WTC11 (cell line): ENCODE results near the gene CDH2. TPM values are rescaled to one million over a fixed set of nuclear protein-coding genes. Genes with fewer than 3 reads are reported as not detected.
"Not testable (repeated sequence)": the region's sequence is repeated elsewhere in the genome, so short reads cannot be mapped to it uniquely, and the experiment has no call there.

Source experiments
- ATAC-seq: fragments of 200-7000 bp; cut with Tn5 transposase; 2 replicates; pipeline ENCODE4 v1.10.0; 2021; ENCODE audit warnings: mild to moderate bottlenecking, moderate library complexity
- CTCF ChIA-PET: fragments of 300-600 bp; sonication (Branson Sonifier 250); formaldehyde crosslinking; loops from one replicate; lab custom pipeline; 2021; ENCODE audit warnings: antibody characterized with exemption; lab: Charles Lee
- POLR2A ChIA-PET: fragments of 350-600 bp; sonication (Branson Sonifier 250); formaldehyde crosslinking; loops from one replicate; lab custom pipeline; 2021; ENCODE audit warnings: antibody characterized with exemption; lab: Charles Lee
- DNase-seq: peaks from one replicate; pipeline ENCODE4 v3.0.0; 2021; ENCODE audit warnings: low spot score
- H3K27ac Mint-ChIP-seq: 2 replicates; pipeline ENCODE4 v1.8.0; 2021; ENCODE audit warnings: mixed read lengths
- H3K27me3 Mint-ChIP-seq: 2 replicates; pipeline ENCODE4 v1.8.0; 2021; ENCODE audit warnings: low read depth, mild to moderate bottlenecking, moderate library complexity, mixed read lengths
- H3K36me3 Mint-ChIP-seq: 2 replicates; pipeline ENCODE4 v1.8.0; 2021; ENCODE audit warnings: mixed read lengths
- H3K4me1 Mint-ChIP-seq: 2 replicates; pipeline ENCODE4 v1.8.0; 2022; ENCODE audit warnings: mixed read lengths
- H3K4me3 Mint-ChIP-seq: 2 replicates; pipeline ENCODE4 v1.8.0; 2021; ENCODE audit warnings: mild to moderate bottlenecking, moderate library complexity, mixed read lengths
- H3K9me3 Mint-ChIP-seq: 2 replicates; pipeline ENCODE4 v1.8.0; 2021; ENCODE audit warnings: mixed read lengths
- GTF2I ChIP-seq: fragments of 250-450 bp; sonication (Bioruptor Pico); conservative IDR thresholded peaks from 2 replicates; pipeline ENCODE4 v1.4.0; 2021; ENCODE audit warnings: mild to moderate bottlenecking
- IRF2 ChIP-seq: sonication (generic); formaldehyde crosslinking; IDR thresholded peaks from 2 replicates; pipeline ENCODE4 v1.8.0; 2022; ENCODE audit warnings: low read depth, missing genetic modification reagents, borderline replicate concordance
- KAT7 ChIP-seq: sonication (generic); formaldehyde crosslinking; IDR thresholded peaks from 2 replicates; pipeline ENCODE4 v1.8.1; 2023; ENCODE audit warnings: missing genetic modification reagents, mild to moderate bottlenecking, borderline replicate concordance
- NR1H2 ChIP-seq: sonication (generic); formaldehyde crosslinking; IDR thresholded peaks from 2 replicates; pipeline ENCODE4 v1.9.0; 2021; ENCODE audit warnings: mild to moderate bottlenecking, moderate library complexity, missing genetic modification reagents
- SMAD3 ChIP-seq: sonication (generic); formaldehyde crosslinking; IDR thresholded peaks from 2 replicates; pipeline ENCODE4 v1.8.0; 2022; ENCODE audit warnings: missing genetic modification reagents, mild to moderate bottlenecking, borderline replicate concordance
- TEAD1 ChIP-seq: sonication (generic); formaldehyde crosslinking; IDR thresholded peaks from 2 replicates; pipeline ENCODE4 v1.8.0; 2022; ENCODE audit warnings: mild to moderate bottlenecking, missing genetic modification reagents
- TEAD4 ChIP-seq: sonication (generic); formaldehyde crosslinking; IDR thresholded peaks from 2 replicates; pipeline ENCODE4 v1.8.0; 2022; ENCODE audit warnings: mild to moderate bottlenecking, missing genetic modification reagents
- ZBTB21 ChIP-seq: sonication (generic); formaldehyde crosslinking; IDR thresholded peaks from 2 replicates; pipeline ENCODE4 v1.8.1; 2023; ENCODE audit warnings: mild to moderate bottlenecking, missing genetic modification reagents, borderline replicate concordance
- total RNA-seq: library from RNA; stranded (reverse); gene quantifications from 3 replicates; pipeline ENCODE4 v1.2.3, GENCODE V29; 2021
- TF ChIP-seq, protein P1 (sequence below): sonication (generic); formaldehyde crosslinking; IDR thresholded peaks from 2 replicates; pipeline ENCODE4 v1.8.1; 2022; ENCODE audit warnings: low read depth, mild to moderate bottlenecking, moderate library complexity, missing genetic modification reagents, borderline replicate concordance
- TF ChIP-seq, protein P2 (sequence below): fragments of 250-450 bp; sonication (Bioruptor Pico); IDR thresholded peaks from 2 replicates; pipeline ENCODE4 v1.9.0; 2021; ENCODE audit warnings: moderate library complexity, mild to moderate bottlenecking, inconsistent platforms, borderline replicate concordance
- TF ChIP-seq, protein P3 (sequence below): fragments of 250-450 bp; sonication (Bioruptor Pico); conservative IDR thresholded peaks from 2 replicates; pipeline ENCODE4 v1.9.0; 2021; ENCODE audit warnings: mild to moderate bottlenecking
- TF ChIP-seq, protein P4 (sequence below): sonication (generic); formaldehyde crosslinking; IDR thresholded peaks from 2 replicates; pipeline ENCODE4 v1.8.1; 2022; ENCODE audit warnings: missing genetic modification reagents, borderline replicate concordance
- TF ChIP-seq, protein P5 (sequence below): sonication (generic); formaldehyde crosslinking; IDR thresholded peaks from 2 replicates; pipeline ENCODE4 v1.8.1; 2022; ENCODE audit warnings: mild to moderate bottlenecking, missing genetic modification reagents, moderate library complexity, borderline replicate concordance

Gene CDH2
- total RNA-seq, 1 experiment from 2014 or later: 17.3 TPM

DNA sequence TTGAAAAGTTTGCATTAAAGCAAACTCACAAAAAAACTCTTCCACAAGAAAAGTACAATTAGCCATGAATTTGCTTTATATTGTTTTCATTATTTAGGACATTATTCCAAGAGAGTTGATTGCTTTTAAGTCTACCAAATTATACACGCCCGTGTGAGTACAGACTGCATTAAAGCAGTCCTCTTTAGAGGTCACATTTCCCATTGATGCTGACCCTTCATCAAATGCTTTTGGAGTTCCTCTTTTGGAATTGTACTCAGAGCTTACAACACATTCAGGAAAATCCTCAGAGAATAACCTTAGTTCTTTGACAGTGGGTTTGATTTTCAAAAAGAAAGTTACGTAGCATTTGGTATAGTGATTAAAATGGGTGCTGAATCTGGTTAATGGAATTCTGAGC lies 256.1 kb downstream of the CDH2 start (continued):
- TF ChIP-seq, protein P1, sequence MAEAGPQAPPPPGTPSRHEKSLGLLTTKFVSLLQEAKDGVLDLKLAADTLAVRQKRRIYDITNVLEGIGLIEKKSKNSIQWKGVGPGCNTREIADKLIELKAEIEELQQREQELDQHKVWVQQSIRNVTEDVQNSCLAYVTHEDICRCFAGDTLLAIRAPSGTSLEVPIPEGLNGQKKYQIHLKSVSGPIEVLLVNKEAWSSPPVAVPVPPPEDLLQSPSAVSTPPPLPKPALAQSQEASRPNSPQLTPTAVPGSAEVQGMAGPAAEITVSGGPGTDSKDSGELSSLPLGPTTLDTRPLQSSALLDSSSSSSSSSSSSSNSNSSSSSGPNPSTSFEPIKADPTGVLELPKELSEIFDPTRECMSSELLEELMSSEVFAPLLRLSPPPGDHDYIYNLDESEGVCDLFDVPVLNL (CRISPR knock-in tag): no peak
- TF ChIP-seq, protein P2, sequence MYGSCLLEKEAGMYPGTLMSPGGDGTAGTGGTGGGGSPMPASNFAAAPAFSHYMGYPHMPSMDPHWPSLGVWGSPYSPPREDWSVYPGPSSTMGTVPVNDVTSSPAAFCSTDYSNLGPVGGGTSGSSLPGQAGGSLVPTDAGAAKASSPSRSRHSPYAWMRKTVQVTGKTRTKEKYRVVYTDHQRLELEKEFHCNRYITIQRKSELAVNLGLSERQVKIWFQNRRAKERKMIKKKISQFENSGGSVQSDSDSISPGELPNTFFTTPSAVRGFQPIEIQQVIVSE (CRISPR knock-in tag): no peak
- TF ChIP-seq, protein P3, sequence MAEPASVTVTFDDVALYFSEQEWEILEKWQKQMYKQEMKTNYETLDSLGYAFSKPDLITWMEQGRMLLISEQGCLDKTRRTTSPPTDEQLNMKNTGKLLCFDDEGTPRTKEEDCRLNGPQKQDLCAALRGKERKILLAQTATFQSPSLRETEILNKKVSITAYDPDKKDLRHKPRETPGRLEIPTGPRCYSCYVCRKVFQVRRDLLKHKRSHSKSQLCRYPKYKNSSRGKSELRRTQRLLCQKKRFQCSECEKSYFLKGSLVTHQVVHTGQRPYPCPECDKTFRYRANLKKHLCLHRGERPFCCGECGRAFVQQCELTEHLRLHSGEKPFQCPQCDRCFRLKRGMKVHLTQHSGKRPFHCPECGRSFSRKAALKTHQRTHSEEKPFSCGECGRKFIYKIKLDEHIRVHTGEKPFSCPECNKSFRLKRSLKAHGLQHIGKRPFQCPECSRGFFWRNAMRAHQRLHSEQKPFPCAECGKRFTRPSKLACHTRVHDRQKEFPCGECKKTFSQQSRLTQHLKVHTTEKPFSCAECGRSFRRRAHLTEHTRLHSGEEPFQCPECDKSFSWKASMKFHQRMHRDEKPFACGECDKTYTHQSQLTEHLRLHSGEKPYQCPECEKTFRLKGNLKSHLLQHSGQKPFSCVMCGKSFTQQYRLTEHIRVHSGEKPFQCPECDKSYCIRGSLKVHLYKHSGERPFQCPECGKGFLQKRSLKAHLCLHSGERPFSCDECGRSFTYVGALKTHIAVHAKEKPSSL: no peak

DNA sequence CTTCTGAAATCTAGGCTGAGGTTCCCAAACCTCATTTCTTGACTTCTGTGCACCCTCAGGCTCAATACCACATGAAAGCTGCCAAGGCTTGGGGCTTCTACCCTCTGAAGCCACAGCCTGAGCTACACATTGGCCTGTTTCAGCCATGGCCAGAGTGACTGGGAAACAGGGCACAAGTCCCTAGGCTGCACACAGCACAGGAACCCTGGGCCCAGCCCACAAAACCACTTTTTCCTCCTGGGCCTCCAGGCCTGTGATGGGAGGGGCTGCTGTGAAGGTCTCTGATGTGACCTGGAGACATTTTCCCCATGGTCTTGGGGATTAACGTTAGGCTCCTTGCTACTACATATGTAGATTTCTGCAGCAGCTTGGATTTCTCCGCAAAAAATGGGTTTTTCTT lies 270.7 kb downstream of the CDH2 start:
- Mint-ChIP-seq H3K36me3 (peaks cover 48% of the 10 kb centered on the region), H3K9me3 (peaks cover 63% of the 10 kb centered on the region)
- H3K4me1 Mint-ChIP-seq, DNase-seq, H3K27ac Mint-ChIP-seq, ATAC-seq, POLR2A ChIA-PET, H3K4me3 Mint-ChIP-seq, H3K27me3 Mint-ChIP-seq, CTCF ChIA-PET: not testable (repeated sequence)

DNA sequence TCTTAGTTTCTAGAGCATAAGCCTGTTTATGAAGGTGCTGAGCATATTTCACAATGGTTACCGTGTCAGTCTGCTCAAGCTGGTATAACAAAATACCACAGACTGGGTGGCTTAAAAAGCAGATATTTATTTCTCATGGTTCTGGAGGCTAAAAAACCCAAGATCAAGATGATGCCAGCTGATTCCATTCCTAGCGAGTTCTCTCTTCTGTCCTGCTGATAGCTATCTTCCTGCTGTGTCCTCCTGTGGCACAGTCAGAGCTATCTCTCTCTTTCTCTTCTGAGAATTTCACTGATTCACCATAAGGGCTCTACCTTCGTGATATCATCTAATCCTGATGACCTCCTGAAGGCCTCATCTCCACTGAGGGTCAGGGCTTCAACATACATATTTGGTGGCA lies 273.0 kb downstream of the CDH2 start:
- H3K27ac Mint-ChIP-seq: no peak overlapping the region

DNA sequence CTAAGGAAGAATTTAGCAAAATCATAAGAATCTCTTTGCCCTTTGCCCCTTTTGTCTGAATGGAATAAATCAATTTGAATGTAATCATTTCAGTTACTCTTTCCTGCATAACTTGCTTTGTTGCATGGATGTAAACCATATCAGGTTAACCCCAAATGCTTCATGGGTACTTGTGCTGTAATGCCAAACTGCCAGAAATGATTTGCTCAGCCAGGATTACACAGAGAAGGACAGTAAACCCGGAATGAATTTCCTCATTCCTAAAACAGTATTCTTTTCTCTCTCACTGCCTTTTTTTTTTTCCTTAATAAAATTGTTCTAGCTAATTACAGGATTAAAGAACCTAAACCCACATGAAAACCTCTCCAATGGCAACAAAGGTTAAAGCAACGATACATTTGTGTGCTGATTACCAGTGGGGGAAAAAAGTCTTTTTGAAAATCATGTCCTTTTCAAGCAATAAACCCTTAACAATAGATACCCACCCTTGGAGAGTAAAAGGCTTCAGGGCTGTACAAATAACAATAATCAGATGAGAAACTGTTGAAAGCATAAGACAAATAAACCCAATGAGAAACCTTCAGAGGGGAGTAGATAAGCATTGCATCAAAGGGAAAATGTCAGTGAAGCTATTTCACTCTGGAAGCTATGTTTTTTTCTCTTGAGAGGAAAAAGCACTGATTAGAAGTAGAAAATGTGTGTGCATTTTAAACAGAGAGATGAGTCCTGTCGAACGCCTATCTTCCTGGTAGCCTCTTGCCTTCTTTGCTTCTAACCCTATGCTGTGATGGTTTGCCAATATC lies 275.3 kb downstream of the CDH2 start:
- CTCF ChIA-PET: no interaction called here
- Mint-ChIP-seq H3K4me3 (no peak overlapping the region), H3K36me3 (peaks cover 18% of the 10 kb centered on the region), H3K27me3 (no peaks in the 10 kb centered on the region; the same call in 1 of the 2 replicates), H3K27ac (no peak overlapping the region), H3K4me1 (peaks cover 12% of the 10 kb centered on the region), H3K9me3 (peaks cover 26% of the 10 kb centered on the region)
- TF ChIP-seq SMAD3 (no peak), KAT7 (CRISPR knock-in tag) (no peak)
- POLR2A ChIA-PET: no interaction called here
- ATAC-seq: no peak
- no peak for DNase-seq

More for the DNA sequence above, 273.0 kb downstream of the CDH2 start:
- Mint-ChIP-seq H3K4me3 (no peak overlapping the region), H3K27me3 (peaks cover 3% of the 10 kb centered on the region; the same call in 1 of the 2 replicates), H3K9me3 (peaks cover 47% of the 10 kb centered on the region), H3K4me1 (peaks cover 12% of the 10 kb centered on the region), H3K36me3 (peaks cover 36% of the 10 kb centered on the region)
- CTCF ChIA-PET: no interaction called here
- POLR2A ChIA-PET: no interaction called here
- ATAC-seq: no peak
- TF ChIP-seq NR1H2 (CRISPR knock-in tag) (no peak), TEAD1 (no peak), IRF2 (no peak), ZBTB21 (CRISPR knock-in tag) (no peak), GTF2I (CRISPR knock-in tag) (no peak), TEAD4 (CRISPR knock-in tag) (no peak)
- TF ChIP-seq, protein P4, sequence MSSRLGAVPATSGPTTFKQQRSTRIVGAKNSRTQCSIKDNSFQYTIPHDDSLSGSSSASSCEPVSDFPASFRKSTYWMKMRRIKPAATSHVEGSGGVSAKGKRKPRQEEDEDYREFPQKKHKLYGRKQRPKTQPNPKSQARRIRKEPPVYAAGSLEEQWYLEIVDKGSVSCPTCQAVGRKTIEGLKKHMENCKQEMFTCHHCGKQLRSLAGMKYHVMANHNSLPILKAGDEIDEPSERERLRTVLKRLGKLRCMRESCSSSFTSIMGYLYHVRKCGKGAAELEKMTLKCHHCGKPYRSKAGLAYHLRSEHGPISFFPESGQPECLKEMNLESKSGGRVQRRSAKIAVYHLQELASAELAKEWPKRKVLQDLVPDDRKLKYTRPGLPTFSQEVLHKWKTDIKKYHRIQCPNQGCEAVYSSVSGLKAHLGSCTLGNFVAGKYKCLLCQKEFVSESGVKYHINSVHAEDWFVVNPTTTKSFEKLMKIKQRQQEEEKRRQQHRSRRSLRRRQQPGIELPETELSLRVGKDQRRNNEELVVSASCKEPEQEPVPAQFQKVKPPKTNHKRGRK: no peak
- TF ChIP-seq, protein P5, sequence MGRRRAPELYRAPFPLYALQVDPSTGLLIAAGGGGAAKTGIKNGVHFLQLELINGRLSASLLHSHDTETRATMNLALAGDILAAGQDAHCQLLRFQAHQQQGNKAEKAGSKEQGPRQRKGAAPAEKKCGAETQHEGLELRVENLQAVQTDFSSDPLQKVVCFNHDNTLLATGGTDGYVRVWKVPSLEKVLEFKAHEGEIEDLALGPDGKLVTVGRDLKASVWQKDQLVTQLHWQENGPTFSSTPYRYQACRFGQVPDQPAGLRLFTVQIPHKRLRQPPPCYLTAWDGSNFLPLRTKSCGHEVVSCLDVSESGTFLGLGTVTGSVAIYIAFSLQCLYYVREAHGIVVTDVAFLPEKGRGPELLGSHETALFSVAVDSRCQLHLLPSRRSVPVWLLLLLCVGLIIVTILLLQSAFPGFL: no peak
- TF ChIP-seq, all 79 proteins: peak for 0
- no peak for DNase-seq
